Liver (tissue), 9 donors: ENCODE measurements around the gene MRM1. TPM values are rescaled to one million over a fixed set of nuclear protein-coding genes. Genes with fewer than 3 reads are reported as not detected.
A peak's percentile ranks its signal among the peaks of the same experiment; 100 is the strongest.

ENCODE experiments used
- DNase-seq: peaks from one replicate; pipeline ENCODE4 v3.0.0-alpha.2; 2017; ENCODE audit warnings: low spot score
- H3K27ac ChIP-seq, 2 donors: one replicate each; pipeline ENCODE4 v1.7.0; 2013; ENCODE audit warnings: inconsistent platforms in 2 of 2, low read length in 2 of 2, control low read depth in 1 of 2, low read depth in 1 of 2, mild to moderate bottlenecking in 1 of 2
- H3K27me3 ChIP-seq, 4 donors: one replicate each; pipeline versions ENCODE4 v1.6.1 to v1.7.0; 2013; ENCODE audit warnings: low read length in 3 of 4, inconsistent platforms in 1 of 4, mild to moderate bottlenecking in 1 of 4, moderate library complexity in 1 of 4; ENCODE audit not compliant: control insufficient read depth in 4 of 4, insufficient read depth in 4 of 4
- H3K36me3 ChIP-seq, 4 donors: one replicate each; pipeline versions ENCODE4 v1.6.1 to v1.7.0; 2013; ENCODE audit warnings: low read length in 3 of 4, mild to moderate bottlenecking in 3 of 4, low read depth in 1 of 4, moderate library complexity in 1 of 4; ENCODE audit not compliant: control insufficient read depth in 4 of 4, insufficient read depth in 3 of 4
- H3K4me1 ChIP-seq, 4 donors: one replicate each; pipeline versions ENCODE4 v1.6.1 to v1.7.0; 2013; ENCODE audit warnings: low read length in 3 of 4, mild to moderate bottlenecking in 3 of 4, moderate library complexity in 1 of 4; ENCODE audit not compliant: control insufficient read depth in 4 of 4, insufficient read depth in 4 of 4
- H3K4me3 ChIP-seq, 3 donors: one replicate each; pipeline versions ENCODE4 v1.6.1 to v1.7.0; 2013; ENCODE audit warnings: low read length in 3 of 3, control low read depth in 1 of 3, low read depth in 1 of 3, mild to moderate bottlenecking in 1 of 3
- H3K9ac ChIP-seq, 2 donors: one replicate each; pipeline ENCODE4 v1.7.0; 2013; ENCODE audit warnings: low read length in 2 of 2, mild to moderate bottlenecking in 2 of 2, moderate library complexity in 2 of 2, control low read depth in 1 of 2, low read depth in 1 of 2
- H3K9me3 ChIP-seq, 4 donors: one replicate each; pipeline versions ENCODE4 v1.6.1 to v1.7.0; 2013; ENCODE audit warnings: low read length in 3 of 4; ENCODE audit not compliant: control insufficient read depth in 4 of 4
- ATF3 ChIP-seq: IDR thresholded peaks from 2 replicates; pipeline ENCODE4 v1.6.1; 2016; ENCODE audit warnings: antibody characterized with exemption
- CTCF ChIP-seq: fragments of 150-350 bp; IDR thresholded peaks from 2 replicates; pipeline ENCODE4 v1.5.1; 2017; ENCODE audit warnings: improper control_type of control experiment, low read depth, low read length; ENCODE audit not compliant: missing input control
- EGR1 ChIP-seq, 2 donors: IDR thresholded peaks; 2 replicates each; pipeline ENCODE4 v1.6.1; 2016 to 2018; ENCODE audit warnings: antibody characterized with exemption in 2 of 2, low read depth in 2 of 2
- FOXA2 ChIP-seq: IDR thresholded peaks from 2 replicates; pipeline ENCODE4 v1.6.1; 2016; ENCODE audit warnings: antibody characterized with exemption
- GABPA ChIP-seq, 2 donors: IDR thresholded peaks in 1 of 2; conservative IDR thresholded peaks in 1 of 2; 2 replicates each; pipeline ENCODE4 v1.6.1; 2016; ENCODE audit warnings: antibody characterized with exemption in 2 of 2, mild to moderate bottlenecking in 1 of 2, moderate library complexity in 1 of 2
- JUND ChIP-seq, 2 donors: IDR thresholded peaks; 2 replicates each; pipeline ENCODE4 v1.6.1; 2016; ENCODE audit warnings: antibody characterized with exemption in 2 of 2
- MAX ChIP-seq: IDR thresholded peaks from 2 replicates; pipeline ENCODE4 v1.6.1; 2016; ENCODE audit warnings: antibody characterized with exemption
- NR2F2 ChIP-seq: IDR thresholded peaks from 2 replicates; pipeline ENCODE4 v1.6.1; 2016; ENCODE audit warnings: antibody characterized with exemption
- RAD21 ChIP-seq, 2 donors: IDR thresholded peaks; 2 replicates each; pipeline ENCODE4 v1.6.1; 2016; ENCODE audit warnings: antibody characterized with exemption in 2 of 2, mild to moderate bottlenecking in 2 of 2
- RXRA ChIP-seq, 2 donors: IDR thresholded peaks; 2 replicates each; pipeline ENCODE4 v1.6.1; 2017 to 2018; ENCODE audit warnings: antibody characterized with exemption in 2 of 2, mild to moderate bottlenecking in 1 of 2
- SP1 ChIP-seq: IDR thresholded peaks from 2 replicates; pipeline ENCODE4 v1.6.1; 2018; ENCODE audit warnings: antibody characterized with exemption, mild to moderate bottlenecking
- TAF1 ChIP-seq: conservative IDR thresholded peaks from 2 replicates; pipeline ENCODE4 v1.6.1; 2016; ENCODE audit warnings: antibody characterized with exemption, mild to moderate bottlenecking
- YY1 ChIP-seq: IDR thresholded peaks from 2 replicates; pipeline ENCODE4 v1.6.1; 2016; ENCODE audit warnings: antibody characterized with exemption, mild to moderate bottlenecking
- ZBTB33 ChIP-seq: IDR thresholded peaks from 2 replicates; pipeline ENCODE4 v1.6.1; 2016; ENCODE audit warnings: antibody characterized with exemption
- WGBS: extraction: QIAGEN DNeasy Blood & Tissue Kit; methylation state at CpG from one replicate; pipeline ENCODE4 v1.1.7; 2013; 5-methylcytosine and 5-hydroxymethylcytosine counted together
- polyA plus RNA-seq, 2 donors: library from polyadenylated mRNA; stranded (reverse) in 1 of 2; unstranded in 1 of 2; fragments of 200-250 nt in 1 of 2; fragments of >200 nt in 1 of 2; fragmentation: Nextera tagmentation in 1 of 2; extraction: Ambion mirVana in 1 of 2; gene quantifications; one replicate each; pipeline versions ENCODE4 v1.2.1 to v1.2.3, GENCODE V29; 2013 to 2015
- total RNA-seq, 2 donors: library from RNA; depleted of rRNA; stranded (reverse); fragments of >200 nt; gene quantifications; one replicate each; pipeline ENCODE4 v1.2.3, GENCODE V29; 2014
- donor health status: healthy.
- donor health status: healthy.
- donor health status: healthy.
- donor health status: healthy.
- donor health status: healthy.

MRM1 gene
- total and polyA plus RNA-seq, 4 donors, result 3.2 to 5.9 (median 5.2) TPM

- Histone ChIP-seq H3K27me3 (no peaks in the 10 kb centered on the region), H3K9ac (no peak overlapping the region), H3K36me3 (no peaks in the 10 kb centered on the region), H3K27ac (no peak overlapping the region), H3K9me3 (no peaks in the 10 kb centered on the region), H3K4me3 (no peak overlapping the region), H3K4me1 (no peaks in the 10 kb centered on the region)
- 90% methylated on average over 7 of the region's 7 CpGs for WGBS
- DNase-seq, result no peak
- TF ChIP-seq GABPA (IDR thresholded peaks at IDR 0.05 in 1 of 2, conservative IDR thresholded peaks at IDR 0.05 in 1 of 2), result no peak
- no peak for TF ChIP-seq SP1
- TF ChIP-seq MAX, result no peak
Observed at GRCh38 chr17:36608280-36608679, 6.9 kb downstream of the MRM1 start.

GRCh38 chr17:36608794-36609497, 7.6 kb downstream of the MRM1 start:
- Histone ChIP-seq H3K9me3 (no peaks in the 10 kb centered on the region), H3K4me1 (no peaks in the 10 kb centered on the region), H3K4me3 (no peak overlapping the region), H3K27me3 (no peaks in the 10 kb centered on the region), H3K36me3 (no peaks in the 10 kb centered on the region), H3K9ac (no peak overlapping the region), H3K27ac (no peak overlapping the region)
- no peak for DNase-seq
- TF ChIP-seq ZBTB33 (no peak), CTCF (peak; percentile 3), RAD21 (IDR thresholded peaks at IDR 0.05) (peak in 1 of 2 donors; percentile 45)
- 63% methylated on average over 24 of the region's 24 CpGs for WGBS

- Histone ChIP-seq H3K9ac (no peak overlapping the region), H3K27me3 (no peaks in the 10 kb centered on the region), H3K4me1 (no peaks in the 10 kb centered on the region), H3K9me3 (no peaks in the 10 kb centered on the region), H3K36me3 (no peaks in the 10 kb centered on the region), H3K27ac (no peak overlapping the region), H3K4me3 (no peak overlapping the region)
- 87% methylated on average over 7 of the region's 7 CpGs for WGBS
- no peak for DNase-seq
- TF ChIP-seq ZBTB33, result no peak
- no peak for TF ChIP-seq YY1
- no peak for TF ChIP-seq ATF3
- no peak for TF ChIP-seq RAD21 (IDR thresholded peaks at IDR 0.05)
- no peak for TF ChIP-seq EGR1 (IDR thresholded peaks at IDR 0.05; ENCODE audit: low read depth in 2 of 2)
- TF ChIP-seq MAX, result no peak
- no peak for TF ChIP-seq SP1
- no peak for TF ChIP-seq RXRA (IDR thresholded peaks at IDR 0.05)
- TF ChIP-seq TAF1, result no peak
- TF ChIP-seq JUND (IDR thresholded peaks at IDR 0.05), result no peak
- TF ChIP-seq CTCF, result no peak
- TF ChIP-seq FOXA2, result no peak
- TF ChIP-seq NR2F2, result no peak
Observed at GRCh38 chr17:36609498-36609862, 8.1 kb downstream of the MRM1 start.
